Heart left ventricle (tissue), 13 donors: ENCODE measurements around the gene ATRN.

Source experiments
- CTCF ChIP-seq, 12 donors: fragments of 200-600 bp; sonication (generic) in 4 of 12; IDR thresholded peaks; one replicate each; pipeline versions ENCODE4 v1.5.0 to v1.8.0; 2018 to 2022; ENCODE audit warnings: antibody characterized with exemption in 12 of 12, mild to moderate bottlenecking in 5 of 12
- POLR2A ChIP-seq, 2 donors: fragments of 450-650 bp; IDR thresholded peaks; one replicate each; pipeline ENCODE4 v1.6.1; 2017; ENCODE audit warnings: antibody characterized with exemption in 2 of 2, mild to moderate bottlenecking in 2 of 2, moderate library complexity in 2 of 2
- donor health status: ischemic (EF 13 %, LVEDD 7.1; RV severe dilation, severe dysfunction).
- donor health status: DM: no; HTN: yes; CAD: no.
- donor health status: DM: no; HTN: no; CAD: no.
- donor health status: ischemic (EF 25% LVEDD 6.9; RV normal size, moderate dysfunction).
- donor health status: ischemic (EF 25% LVEDD 5.7; RV mildly dilated, moderate dysfunction).
- donor health status: ischemic (EF 35%, LVEDD 5.7; RV mildly dilated, moderate dysfunction).
- donor health status: nonischemic (EF 11% LVEDD 7.7; RV severe dilation, severe dysfunction).
- donor health status: DM: yes; HTN: yes; CAD: no.
- donor health status: PGD.
- donor health status: ischemic (EF 29% LVEDD 5.4; RV normal size, mild dysfunction).
- donor health status: nonischemic (EF 23%, LVEDD 6.1; RV moderate dilation, normal function).

DNA sequence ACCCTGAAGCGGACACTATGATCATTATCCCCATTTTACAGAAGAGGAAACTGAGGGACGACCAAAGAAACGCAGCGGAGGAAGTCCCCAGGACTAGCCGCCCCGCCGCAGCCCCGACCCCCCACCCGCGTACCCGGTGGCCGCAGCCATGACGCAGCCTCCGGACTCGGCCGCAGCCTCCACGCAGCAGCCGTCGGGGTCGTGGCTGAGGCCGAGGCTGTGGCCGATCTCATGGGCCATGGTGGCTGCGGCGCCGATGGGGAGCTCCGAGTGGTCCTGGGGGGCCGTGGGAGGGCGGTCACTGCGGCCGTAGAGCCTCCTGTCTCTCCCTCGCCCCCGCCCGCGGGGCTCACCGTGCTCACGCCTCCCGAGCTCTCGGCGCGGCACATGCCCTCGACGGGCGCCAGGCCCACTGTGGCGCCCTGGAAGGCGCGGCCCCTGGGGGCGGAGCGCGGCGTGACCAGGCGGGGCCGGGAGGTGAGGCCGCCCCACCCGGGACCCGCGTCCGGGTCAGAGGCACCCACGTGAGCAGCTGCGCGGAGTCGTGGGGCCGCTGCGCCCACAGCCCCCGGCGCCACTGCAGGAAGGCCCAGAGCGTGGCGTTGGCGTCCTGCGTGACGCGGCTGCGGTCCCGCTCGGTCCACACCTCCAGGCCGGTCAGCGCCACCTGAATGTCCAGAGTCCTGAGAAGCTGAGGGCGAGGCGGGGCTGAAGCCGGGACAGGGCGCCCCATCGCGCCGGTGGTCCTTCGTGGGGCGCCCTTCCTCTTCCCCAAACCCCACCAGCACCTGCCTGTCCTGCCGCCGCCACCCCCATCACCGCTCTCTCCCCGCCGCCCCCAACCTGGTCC lies 202.6 kb downstream of the ATRN start:
- TF ChIP-seq CTCF (IDR thresholded peaks at IDR 0.05) (no peak), POLR2A (IDR thresholded peaks at IDR 0.05) (no peak)
